Measurements from ENCODE around the gene HDX. TPM values are rescaled to one million over a fixed set of nuclear protein-coding genes. Genes with fewer than 3 reads are reported as not detected.

Gene HDX
- total and polyA plus RNA-seq, 2 experiments from 2014 or later = 15.3 to 16.3 TPM

- Histone ChIP-seq H2AFZ (no peak overlapping the region), H3K27me3 (ENCODE audit: insufficient read depth) (no peaks in the 10 kb centered on the region), H3K79me2 (replicated peaks; ENCODE audit: insufficient read depth) (no peaks in the 10 kb centered on the region), H3F3A (replicated peaks; ENCODE audit: low read depth) (no peaks in the 10 kb centered on the region), H4K20me1 (replicated peaks; ENCODE audit: insufficient read depth) (no peaks in the 10 kb centered on the region), H3K4me3 (no peak overlapping the region), H3K9me2 (ENCODE audit: insufficient read depth) (no peaks in the 10 kb centered on the region), H3K4me2 (no peak overlapping the region), H3K27ac (ENCODE audit: low read depth) (no peak overlapping the region), H3K4me1 (ENCODE audit: insufficient read depth) (no peaks in the 10 kb centered on the region), H3K36me3 (ENCODE audit: insufficient read depth) (no peaks in the 10 kb centered on the region)
- TF ChIP-seq, protein P1, sequence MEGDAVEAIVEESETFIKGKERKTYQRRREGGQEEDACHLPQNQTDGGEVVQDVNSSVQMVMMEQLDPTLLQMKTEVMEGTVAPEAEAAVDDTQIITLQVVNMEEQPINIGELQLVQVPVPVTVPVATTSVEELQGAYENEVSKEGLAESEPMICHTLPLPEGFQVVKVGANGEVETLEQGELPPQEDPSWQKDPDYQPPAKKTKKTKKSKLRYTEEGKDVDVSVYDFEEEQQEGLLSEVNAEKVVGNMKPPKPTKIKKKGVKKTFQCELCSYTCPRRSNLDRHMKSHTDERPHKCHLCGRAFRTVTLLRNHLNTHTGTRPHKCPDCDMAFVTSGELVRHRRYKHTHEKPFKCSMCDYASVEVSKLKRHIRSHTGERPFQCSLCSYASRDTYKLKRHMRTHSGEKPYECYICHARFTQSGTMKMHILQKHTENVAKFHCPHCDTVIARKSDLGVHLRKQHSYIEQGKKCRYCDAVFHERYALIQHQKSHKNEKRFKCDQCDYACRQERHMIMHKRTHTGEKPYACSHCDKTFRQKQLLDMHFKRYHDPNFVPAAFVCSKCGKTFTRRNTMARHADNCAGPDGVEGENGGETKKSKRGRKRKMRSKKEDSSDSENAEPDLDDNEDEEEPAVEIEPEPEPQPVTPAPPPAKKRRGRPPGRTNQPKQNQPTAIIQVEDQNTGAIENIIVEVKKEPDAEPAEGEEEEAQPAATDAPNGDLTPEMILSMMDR (conservative IDR thresholded peaks at IDR 0.05; ENCODE audit: low read depth in 2 of 2) = no peak
- no peak for TF ChIP-seq ETS1 (IDR thresholded peaks at IDR 0.05)
- no peak for TF ChIP-seq EZH2 (IDR thresholded peaks at IDR 0.05; ENCODE audit: low read depth, unreplicated experiment)
- no peak for ATAC-seq
- no peak overlapping the region for H3K4me3 Mint-ChIP-seq
- peaks cover 15% of the 10 kb centered on the region; the same call in 2 of the 3 replicates for H3K36me3 Mint-ChIP-seq (ENCODE audit: low read depth)
- peaks cover 2% of the 10 kb centered on the region for H3K27me3 Mint-ChIP-seq (ENCODE audit: insufficient read depth, low read depth, poor library complexity)
- H3K9me3 Mint-ChIP-seq = peaks cover 7% of the 10 kb centered on the region; the same call in 2 of the 3 replicates
- H3K4me1 Mint-ChIP-seq = no peaks in the 10 kb centered on the region
- no peak for DNase-seq (ENCODE audit: low spot score)
- no peak overlapping the region for H3K27ac Mint-ChIP-seq
Measured at GRCh38 chrX:84469226-84469625, 33.0 kb downstream of the HDX start.

DNA sequence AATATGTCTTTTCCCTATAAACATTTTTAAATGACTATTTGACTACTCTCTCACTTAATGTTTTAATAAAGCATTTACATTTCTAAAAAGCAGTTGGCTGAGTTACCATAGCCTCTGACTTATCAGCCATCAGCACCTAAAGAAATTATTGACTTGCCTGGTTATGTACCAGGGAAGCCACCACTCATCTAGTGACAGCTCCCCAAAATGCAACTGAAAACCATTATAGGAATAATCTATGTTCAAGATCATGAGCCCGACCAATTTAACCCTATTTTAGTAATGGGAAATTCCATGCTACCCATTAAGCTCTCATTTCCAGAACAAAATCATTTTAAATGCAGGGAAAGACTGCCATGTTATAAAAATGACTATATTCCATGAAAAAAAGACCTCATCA lies 34.4 kb downstream of the HDX start:
- no peaks in the 10 kb centered on the region for H4K20me1 ChIP-seq (replicated peaks; ENCODE audit: insufficient read depth)
- H3K4me3 ChIP-seq = no peak overlapping the region
- no peak for TF ChIP-seq EZH2phosphoT487 (IDR thresholded peaks at IDR 0.05; ENCODE audit: unreplicated experiment)
- H3K27ac ChIP-seq (ENCODE audit: low read depth) = no peak overlapping the region
- Mint-ChIP-seq H3K4me1 (no peaks in the 10 kb centered on the region), H3K27me3 (ENCODE audit: insufficient read depth, low read depth, poor library complexity) (peaks cover 2% of the 10 kb centered on the region), H3K27ac (no peak overlapping the region), H3K4me3 (no peak overlapping the region), H3K9me3 (peaks cover 12% of the 10 kb centered on the region), H3K36me3 (ENCODE audit: low read depth) (peaks cover 20% of the 10 kb centered on the region; the same call in 2 of the 3 replicates)
- no peak for DNase-seq (ENCODE audit: low spot score)
- no peaks in the 10 kb centered on the region for H3K9me2 ChIP-seq (ENCODE audit: insufficient read depth)
- no peak overlapping the region for H3K4me2 ChIP-seq
- no peak overlapping the region for H2AFZ ChIP-seq
- no peaks in the 10 kb centered on the region for H3K36me3 ChIP-seq (ENCODE audit: insufficient read depth)
- H3K4me1 ChIP-seq (ENCODE audit: insufficient read depth) = no peaks in the 10 kb centered on the region
- H3K79me2 ChIP-seq (replicated peaks; ENCODE audit: insufficient read depth) = no peaks in the 10 kb centered on the region
- no peak for ATAC-seq
- H3K27me3 ChIP-seq (ENCODE audit: insufficient read depth) = no peaks in the 10 kb centered on the region
- no peaks in the 10 kb centered on the region for H3F3A ChIP-seq (replicated peaks; ENCODE audit: low read depth)

DNA sequence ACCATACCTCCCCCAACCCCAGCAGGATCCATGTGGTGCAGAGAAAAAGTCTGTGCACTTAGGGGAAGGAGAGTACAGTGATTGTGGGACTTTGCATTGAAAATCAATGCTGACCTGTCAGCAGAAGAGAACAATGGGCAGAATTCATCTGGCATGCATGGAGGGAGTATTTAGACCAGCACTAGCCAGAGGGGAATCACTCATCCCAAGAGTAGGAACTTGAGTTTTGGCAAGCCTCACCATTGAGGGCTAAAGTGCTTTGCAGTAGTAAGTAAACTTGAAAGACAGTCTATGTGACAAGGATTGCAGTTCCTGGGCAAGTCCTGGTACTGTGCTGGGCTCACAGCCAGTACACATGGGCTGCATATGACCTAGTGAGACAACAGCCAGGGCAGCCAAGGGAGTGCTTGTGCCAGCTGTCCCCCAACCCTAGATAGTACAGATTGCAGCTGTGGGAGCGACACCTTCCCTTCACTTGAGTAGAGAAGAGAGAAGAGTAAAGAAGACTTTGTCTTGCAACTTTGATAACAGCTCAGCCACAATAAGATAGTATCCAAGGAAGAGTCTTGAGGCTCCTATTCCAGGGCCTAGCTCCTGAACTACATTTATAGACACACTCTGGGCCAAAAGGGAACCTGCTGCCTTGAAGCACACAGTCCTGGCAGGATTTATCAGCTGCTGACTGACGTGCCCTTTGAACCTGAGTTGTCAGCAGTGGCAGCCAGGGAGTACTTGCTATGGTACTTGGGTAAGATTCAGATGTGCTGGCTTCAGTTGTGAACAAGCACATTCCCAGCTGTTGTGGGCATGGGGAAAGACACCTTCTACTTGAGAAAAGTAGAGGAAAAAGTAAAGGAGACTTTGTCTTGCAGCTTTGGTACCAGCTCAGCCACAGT lies 48.7 kb downstream of the HDX start:
- H3K9me2 ChIP-seq (ENCODE audit: insufficient read depth) = no peaks in the 10 kb centered on the region
- H3F3A ChIP-seq (replicated peaks; ENCODE audit: low read depth) = no peaks in the 10 kb centered on the region
- Mint-ChIP-seq H3K4me1 (peaks cover 18% of the 10 kb centered on the region; the same call in 2 of the 3 replicates), H3K27me3 (ENCODE audit: insufficient read depth, low read depth, poor library complexity) (no peaks in the 10 kb centered on the region), H3K4me3 (no peak overlapping the region), H3K9me3 (no peaks in the 10 kb centered on the region), H3K27ac (peak overlapping the region; percentile 12; the same call in 1 of the 2 replicates), H3K36me3 (ENCODE audit: low read depth) (no peaks in the 10 kb centered on the region; the same call in 2 of the 3 replicates)
- no peaks in the 10 kb centered on the region for H3K4me1 ChIP-seq (ENCODE audit: insufficient read depth)
- no peak overlapping the region for H2AFZ ChIP-seq
- DNase-seq (ENCODE audit: low spot score) = no peak
- H3K4me3 ChIP-seq = no peak overlapping the region
- no peak overlapping the region for H3K27ac ChIP-seq (ENCODE audit: low read depth)
- ATAC-seq = no peak
- no peak overlapping the region for H3K4me2 ChIP-seq
- no peaks in the 10 kb centered on the region for H3K27me3 ChIP-seq (ENCODE audit: insufficient read depth)
- peaks cover 37% of the 10 kb centered on the region; the same call in 1 of the 2 replicates for H3K79me2 ChIP-seq (replicated peaks; ENCODE audit: insufficient read depth)
- no peaks in the 10 kb centered on the region for H3K36me3 ChIP-seq (ENCODE audit: insufficient read depth)
- H4K20me1 ChIP-seq (replicated peaks; ENCODE audit: insufficient read depth) = no peaks in the 10 kb centered on the region
- no peak for TF ChIP-seq EZH2 (IDR thresholded peaks at IDR 0.05; ENCODE audit: low read depth, unreplicated experiment)
- no peak for TF ChIP-seq POLR2AphosphoS5 (IDR thresholded peaks at IDR 0.05; ENCODE audit: low read depth)
